WERI-Rb-1 (cell line): ENCODE data around the gene TMEM51.

Experiments
- DNase-seq: peaks from one replicate; pipeline ENCODE4 v3.0.0-alpha.2; 2020
- H3K27ac ChIP-seq: fragments of 250-450 bp; sonication (Bioruptor Pico); 2 replicates; pipeline ENCODE4 v1.5.1; 2020; ENCODE audit warnings: mild to moderate bottlenecking, moderate library complexity
- H3K27me3 ChIP-seq: fragments of 250-450 bp; sonication (Bioruptor Pico); 2 replicates; pipeline ENCODE4 v1.5.1; 2021; ENCODE audit warnings: mild to moderate bottlenecking, low read depth, moderate library complexity; ENCODE audit not compliant: insufficient read depth, severe bottlenecking
- H3K36me3 ChIP-seq: fragments of 250-450 bp; sonication (Bioruptor Pico); 2 replicates; pipeline ENCODE4 v1.5.1; 2020; ENCODE audit warnings: mild to moderate bottlenecking, moderate library complexity
- H3K4me3 ChIP-seq: 2 replicates; pipeline ENCODE4 v1.5.1; 2011; ENCODE audit warnings: low read depth, mild to moderate bottlenecking, control low read depth, low read length
- H3K9me3 ChIP-seq: fragments of 250-450 bp; sonication (Bioruptor Pico); 2 replicates; pipeline ENCODE4 v1.5.1; 2021; ENCODE audit warnings: mild to moderate bottlenecking, moderate library complexity; ENCODE audit not compliant: severe bottlenecking
- CTCF ChIP-seq: IDR thresholded peaks from 2 replicates; pipeline ENCODE4 v1.5.1; 2011; ENCODE audit warnings: low read depth, mild to moderate bottlenecking, control low read depth, inconsistent platforms, low read length

TMEM51 gene

GRCh38 chr1:15236321-15236721 lies 82.8 kb downstream of the TMEM51 start:
- Histone ChIP-seq H3K27me3 (no peaks in the 10 kb centered on the region), H3K4me3 (no peak overlapping the region), H3K9me3 (no peaks in the 10 kb centered on the region), H3K36me3 (no peaks in the 10 kb centered on the region), H3K27ac (no peak overlapping the region)
- no peak for DNase-seq
- TF ChIP-seq CTCF = no peak

GRCh38 chr1:15236746-15237145 lies 83.2 kb downstream of the TMEM51 start:
- Histone ChIP-seq H3K27ac (no peak overlapping the region), H3K36me3 (no peaks in the 10 kb centered on the region), H3K9me3 (no peaks in the 10 kb centered on the region), H3K27me3 (no peaks in the 10 kb centered on the region), H3K4me3 (no peak overlapping the region)
- DNase-seq = no peak
- TF ChIP-seq CTCF = no peak

GRCh38 chr1:15238789-15239188 lies 85.2 kb downstream of the TMEM51 start:
- no peak for TF ChIP-seq CTCF
- Histone ChIP-seq H3K9me3 (no peaks in the 10 kb centered on the region), H3K27me3 (no peaks in the 10 kb centered on the region), H3K36me3 (no peaks in the 10 kb centered on the region), H3K27ac (no peak overlapping the region), H3K4me3 (no peak overlapping the region)
- no peak for DNase-seq

- Histone ChIP-seq H3K9me3 (no peaks in the 10 kb centered on the region), H3K27ac (no peak overlapping the region), H3K27me3 (peaks cover 4% of the 10 kb centered on the region), H3K4me3 (no peak overlapping the region), H3K36me3 (no peaks in the 10 kb centered on the region)
- DNase-seq = no peak
- no peak for TF ChIP-seq CTCF
Measured at GRCh38 chr1:15242766-15243165, 89.2 kb downstream of the TMEM51 start.

GRCh38 chr1:15243275-15244043 lies 89.9 kb downstream of the TMEM51 start:
- Histone ChIP-seq H3K4me3 (no peak overlapping the region), H3K27ac (no peak overlapping the region), H3K36me3 (no peaks in the 10 kb centered on the region), H3K27me3 (peaks cover 4% of the 10 kb centered on the region), H3K9me3 (no peaks in the 10 kb centered on the region)
- TF ChIP-seq CTCF = no peak
- DNase-seq = no peak

GRCh38 chr1:15244813-15245212 lies 91.3 kb downstream of the TMEM51 start:
- Histone ChIP-seq H3K4me3 (no peak overlapping the region), H3K9me3 (no peaks in the 10 kb centered on the region), H3K36me3 (no peaks in the 10 kb centered on the region), H3K27ac (no peak overlapping the region), H3K27me3 (peaks cover 4% of the 10 kb centered on the region)
- DNase-seq = no peak
- no peak for TF ChIP-seq CTCF
